GM10266 (cell line): Measurements from ENCODE around the gene IER3.

ENCODE experiments used
- DNase-seq: peaks from one replicate; pipeline ENCODE4 v3.0.0; 2012; ENCODE audit errors: extremely low spot score
- TF ChIP-seq, protein P1 (sequence below): IDR thresholded peaks from 2 replicates; pipeline ENCODE4 v1.5.1; 2012; ENCODE audit warnings: mild to moderate bottlenecking, low read depth; ENCODE audit not compliant: control insufficient read depth, insufficient read depth; ENCODE audit errors: missing control alignments

IER3 gene

GRCh38 chr6:30711758-30712380 is 32.5 kb downstream of the IER3 start:
- DNase-seq: no peak
- TF ChIP-seq, protein P1, sequence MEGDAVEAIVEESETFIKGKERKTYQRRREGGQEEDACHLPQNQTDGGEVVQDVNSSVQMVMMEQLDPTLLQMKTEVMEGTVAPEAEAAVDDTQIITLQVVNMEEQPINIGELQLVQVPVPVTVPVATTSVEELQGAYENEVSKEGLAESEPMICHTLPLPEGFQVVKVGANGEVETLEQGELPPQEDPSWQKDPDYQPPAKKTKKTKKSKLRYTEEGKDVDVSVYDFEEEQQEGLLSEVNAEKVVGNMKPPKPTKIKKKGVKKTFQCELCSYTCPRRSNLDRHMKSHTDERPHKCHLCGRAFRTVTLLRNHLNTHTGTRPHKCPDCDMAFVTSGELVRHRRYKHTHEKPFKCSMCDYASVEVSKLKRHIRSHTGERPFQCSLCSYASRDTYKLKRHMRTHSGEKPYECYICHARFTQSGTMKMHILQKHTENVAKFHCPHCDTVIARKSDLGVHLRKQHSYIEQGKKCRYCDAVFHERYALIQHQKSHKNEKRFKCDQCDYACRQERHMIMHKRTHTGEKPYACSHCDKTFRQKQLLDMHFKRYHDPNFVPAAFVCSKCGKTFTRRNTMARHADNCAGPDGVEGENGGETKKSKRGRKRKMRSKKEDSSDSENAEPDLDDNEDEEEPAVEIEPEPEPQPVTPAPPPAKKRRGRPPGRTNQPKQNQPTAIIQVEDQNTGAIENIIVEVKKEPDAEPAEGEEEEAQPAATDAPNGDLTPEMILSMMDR: no peak

DNA sequence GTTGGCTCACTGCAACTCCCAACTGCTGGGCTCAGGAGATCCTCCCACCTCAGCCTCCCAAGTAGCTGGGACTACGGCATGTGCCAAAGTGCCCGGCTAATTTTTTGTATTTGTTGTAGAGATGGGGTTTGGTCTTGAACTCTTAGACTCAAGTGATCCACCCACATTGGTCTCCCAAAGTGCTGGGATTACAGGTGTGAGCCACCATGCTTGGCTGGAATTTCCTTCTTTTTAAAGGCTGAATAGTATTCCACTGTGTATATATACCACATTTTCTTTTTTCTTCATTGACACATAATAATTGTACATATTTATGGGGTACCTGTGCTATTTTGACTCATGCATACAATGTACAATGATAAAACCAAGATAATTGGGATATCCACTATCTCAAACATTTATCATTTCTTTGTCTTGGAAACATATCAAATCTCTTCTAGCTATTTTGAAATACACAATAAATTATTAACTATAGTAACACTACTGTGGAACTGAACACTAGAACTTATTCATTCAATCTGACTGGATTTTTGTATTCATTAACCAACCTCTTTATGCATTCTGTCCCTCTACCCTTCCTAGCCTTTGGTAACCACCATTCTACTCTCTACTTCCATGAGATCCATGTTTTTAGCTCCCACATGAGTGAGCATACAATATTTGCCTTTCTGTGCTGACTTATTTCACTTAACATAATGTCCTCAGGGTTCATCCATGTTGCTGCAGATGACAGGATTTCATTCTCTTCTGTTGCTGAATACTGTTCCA is 35.1 kb downstream of the IER3 start:
- DNase-seq: no peak
- TF ChIP-seq, protein P1: no peak

- TF ChIP-seq, protein P1: no peak
- no peak for DNase-seq
These were observed 37.0 kb downstream of the IER3 start for GRCh38 chr6:30707281-30707850.

- TF ChIP-seq, protein P1: no peak
- DNase-seq: no peak
These were observed 38.7 kb downstream of the IER3 start for GRCh38 chr6:30705620-30706019.

- DNase-seq: no peak
- TF ChIP-seq, protein P1: no peak
These were observed 40.5 kb downstream of the IER3 start for GRCh38 chr6:30703821-30704220.

DNA sequence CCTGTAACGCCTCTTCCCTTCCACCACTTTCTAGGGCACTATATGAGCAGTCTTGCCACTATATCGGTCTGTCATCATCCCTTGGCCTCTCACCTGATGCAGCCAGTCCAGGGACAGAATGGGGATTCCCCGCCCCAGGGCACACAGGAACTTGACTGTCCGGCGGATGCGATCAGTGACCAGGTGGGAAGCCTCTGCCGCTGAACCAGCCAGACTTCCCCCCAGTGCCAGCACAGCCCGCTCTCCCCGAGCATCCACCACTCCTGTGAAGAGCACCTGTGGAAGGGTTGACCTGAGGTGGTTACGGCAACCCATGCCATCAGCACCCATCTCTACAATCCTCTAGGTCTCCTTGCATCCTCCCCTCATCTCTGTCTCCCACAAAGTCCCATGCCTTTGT is 41.3 kb downstream of the IER3 start:
- DNase-seq: no peak
- TF ChIP-seq, protein P1: no peak

DNA sequence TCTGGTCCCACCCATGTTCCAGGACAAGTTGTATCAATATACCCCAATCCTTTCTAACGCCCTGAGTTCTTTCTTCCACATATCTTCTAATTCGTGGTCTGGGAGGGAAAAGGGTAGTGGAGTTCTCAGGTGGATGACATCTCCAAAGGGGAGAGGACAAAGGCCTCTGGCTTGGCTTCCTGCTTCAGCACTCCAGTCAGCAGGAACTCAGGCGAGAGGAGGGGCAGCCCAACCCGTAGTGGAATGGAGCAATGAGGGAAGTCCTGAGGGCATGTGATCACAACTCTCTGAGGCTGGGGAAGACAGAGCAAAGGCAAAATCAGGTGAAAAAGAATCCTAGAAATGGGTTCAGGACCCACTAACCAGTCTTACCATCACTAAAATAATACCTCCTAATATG is 44.0 kb downstream of the IER3 start:
- TF ChIP-seq, protein P1: no peak
- no peak for DNase-seq
